ENCODE data around the gene EARS2. TPM values are rescaled to one million over a fixed set of nuclear protein-coding genes. Genes with fewer than 3 reads are reported as not detected.
"Not testable (repeated sequence)": the region's sequence is repeated elsewhere in the genome, so short reads cannot be mapped to it uniquely, and the experiment has no call there.

EARS2 gene
- total and polyA plus RNA-seq, 2 donors from 2014 or later, result 21.6 to 30.4 TPM

GRCh38 chr16:23514381-23515152, 42.6 kb downstream of the EARS2 start:
- TF ChIP-seq, protein P1, sequence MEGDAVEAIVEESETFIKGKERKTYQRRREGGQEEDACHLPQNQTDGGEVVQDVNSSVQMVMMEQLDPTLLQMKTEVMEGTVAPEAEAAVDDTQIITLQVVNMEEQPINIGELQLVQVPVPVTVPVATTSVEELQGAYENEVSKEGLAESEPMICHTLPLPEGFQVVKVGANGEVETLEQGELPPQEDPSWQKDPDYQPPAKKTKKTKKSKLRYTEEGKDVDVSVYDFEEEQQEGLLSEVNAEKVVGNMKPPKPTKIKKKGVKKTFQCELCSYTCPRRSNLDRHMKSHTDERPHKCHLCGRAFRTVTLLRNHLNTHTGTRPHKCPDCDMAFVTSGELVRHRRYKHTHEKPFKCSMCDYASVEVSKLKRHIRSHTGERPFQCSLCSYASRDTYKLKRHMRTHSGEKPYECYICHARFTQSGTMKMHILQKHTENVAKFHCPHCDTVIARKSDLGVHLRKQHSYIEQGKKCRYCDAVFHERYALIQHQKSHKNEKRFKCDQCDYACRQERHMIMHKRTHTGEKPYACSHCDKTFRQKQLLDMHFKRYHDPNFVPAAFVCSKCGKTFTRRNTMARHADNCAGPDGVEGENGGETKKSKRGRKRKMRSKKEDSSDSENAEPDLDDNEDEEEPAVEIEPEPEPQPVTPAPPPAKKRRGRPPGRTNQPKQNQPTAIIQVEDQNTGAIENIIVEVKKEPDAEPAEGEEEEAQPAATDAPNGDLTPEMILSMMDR (IDR thresholded peaks at IDR 0.05; ENCODE audit: borderline replicate concordance, extremely low read depth, insufficient read depth), result no peak
- Histone ChIP-seq H3K9me3 (ENCODE audit: control insufficient read depth in 2 of 3, insufficient read depth in 1 of 3, low read length in 3 of 3) (no peaks in the 10 kb centered on the region), H3K9ac (ENCODE audit: low read length in 3 of 3) (no peak overlapping the region), H3K27ac (ENCODE audit: low read depth in 2 of 2, low read length in 2 of 2) (no peak overlapping the region), H3K4me3 (ENCODE audit: low read length in 3 of 3) (no peak overlapping the region), H3K36me3 (ENCODE audit: control insufficient read depth in 2 of 3, insufficient read depth in 3 of 3, low read length in 3 of 3) (no peaks in the 10 kb centered on the region), H3K27me3 (ENCODE audit: control insufficient read depth, insufficient read depth, low read length) (no peaks in the 10 kb centered on the region), H3K4me1 (ENCODE audit: control insufficient read depth in 2 of 3, insufficient read depth in 2 of 3, low read depth in 1 of 3, low read length in 3 of 3) (peaks cover 0 to 2% (median 0%) of the 10 kb centered on the region in 3 donors)
- FAIRE-seq (no peak), DNase-seq (peak in 1 of 5 donors; percentile 17)
- intact Hi-C loops (cut with DNase I), result no loop called here

DNA sequence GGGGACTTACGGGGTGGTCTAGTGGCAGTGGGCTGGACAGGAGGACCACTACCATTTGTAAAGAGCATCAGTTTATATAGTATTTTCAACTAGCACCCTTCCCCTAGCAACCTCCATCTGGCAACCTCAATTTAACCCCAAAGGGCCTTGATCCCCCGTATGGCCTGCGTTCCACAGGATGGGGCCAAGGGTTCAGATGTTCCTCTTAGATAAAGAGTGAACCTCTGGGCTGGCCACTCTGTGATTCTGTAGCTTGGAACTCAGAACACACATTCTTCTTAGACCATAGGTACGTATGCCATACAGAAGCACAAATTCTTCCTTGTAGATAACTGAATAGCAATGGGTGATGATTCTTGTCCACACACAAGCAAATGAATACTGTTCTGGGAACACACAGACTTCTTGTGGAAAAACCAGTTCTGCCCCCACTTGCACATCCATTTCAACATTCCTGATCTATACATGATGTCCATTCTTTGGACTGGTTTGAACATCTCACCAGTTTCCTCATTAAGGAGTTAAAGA, 44.9 kb downstream of the EARS2 start:
- Histone ChIP-seq H3K27me3 (ENCODE audit: control insufficient read depth, insufficient read depth, low read length) (no peaks in the 10 kb centered on the region), H3K27ac (ENCODE audit: low read depth in 2 of 2, low read length in 2 of 2) (peak overlapping the region; percentile 0 to 36), H3K9me3 (ENCODE audit: control insufficient read depth in 2 of 3, insufficient read depth in 1 of 3, low read length in 3 of 3) (no peaks in the 10 kb centered on the region), H3K36me3 (ENCODE audit: control insufficient read depth in 2 of 3, insufficient read depth in 3 of 3, low read length in 3 of 3) (no peaks in the 10 kb centered on the region), H3K9ac (ENCODE audit: low read length in 3 of 3) (no peak overlapping the region), H3K4me3 (ENCODE audit: low read length in 3 of 3) (no peak overlapping the region), H3K4me1 (ENCODE audit: control insufficient read depth in 2 of 3, insufficient read depth in 2 of 3, low read depth in 1 of 3, low read length in 3 of 3) (peaks cover 0 to 12% (median 0%) of the 10 kb centered on the region in 3 donors)
- TF ChIP-seq, protein P1 (IDR thresholded peaks at IDR 0.05; ENCODE audit: borderline replicate concordance, extremely low read depth, insufficient read depth), result no peak
- intact Hi-C loops (cut with DNase I), result no loop called here
- FAIRE-seq (no peak), DNase-seq (peak in 1 of 5 donors; percentile 16)

DNA sequence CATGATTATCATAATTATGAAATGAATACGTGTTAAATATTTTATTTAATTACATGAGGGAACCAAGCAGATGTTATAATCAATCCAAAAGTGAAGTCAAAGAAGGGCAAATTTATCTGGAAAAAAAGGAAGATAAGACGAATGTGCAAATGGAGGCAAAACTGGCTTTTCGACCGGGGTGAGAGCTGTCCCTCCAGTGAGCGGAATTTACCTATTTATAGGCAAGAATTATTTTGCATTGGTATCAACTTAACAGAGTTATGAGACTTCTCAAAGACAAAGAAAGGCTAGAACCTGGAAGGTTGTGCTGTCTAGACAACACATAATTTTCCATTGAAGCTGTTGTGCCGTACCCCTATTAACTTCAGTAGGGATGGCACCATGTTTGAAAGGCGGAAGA, 45.4 kb downstream of the EARS2 start:
- intact Hi-C loops (cut with DNase I), result no loop called here
- H3K4me3 ChIP-seq (ENCODE audit: low read length in 3 of 3), result no peak overlapping the region

DNA sequence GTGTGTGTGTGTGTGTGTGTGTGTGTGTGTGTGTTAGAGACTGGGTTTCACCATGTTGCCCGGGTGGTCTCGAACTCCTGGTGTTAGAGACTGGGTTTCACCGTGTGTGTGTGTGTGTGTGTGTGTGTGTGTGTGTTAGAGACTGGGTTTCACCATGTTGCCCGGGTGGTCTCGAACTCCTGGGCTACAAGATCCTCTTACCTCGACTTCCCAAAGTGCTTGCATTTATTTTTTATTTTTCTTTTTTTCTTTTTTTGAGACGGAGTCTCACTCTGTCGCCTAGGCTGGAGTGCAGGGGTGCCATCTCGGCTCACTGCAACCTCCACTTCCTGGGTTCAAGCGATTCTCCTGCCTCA, 46.3 kb downstream of the EARS2 start:
- H3K9ac ChIP-seq (ENCODE audit: low read length in 3 of 3), result peak overlapping the region in 2 of 3 donors; percentile 42 to 68
- H3K4me3 ChIP-seq (ENCODE audit: low read length in 3 of 3), result peak overlapping the region; percentile 64 to 95 (median 74)
- DNase-seq; FAIRE-seq; H3K36me3 ChIP-seq (ENCODE audit: control insufficient read depth in 2 of 3, insufficient read depth in 3 of 3, low read length in 3 of 3); H3K9me3 ChIP-seq (ENCODE audit: control insufficient read depth in 2 of 3, insufficient read depth in 1 of 3, low read length in 3 of 3); H3K27me3 ChIP-seq (ENCODE audit: control insufficient read depth, insufficient read depth, low read length); intact Hi-C loops (cut with DNase I); H3K27ac ChIP-seq (ENCODE audit: low read depth in 2 of 2, low read length in 2 of 2): not testable (repeated sequence)
- peaks cover 0 to 24% (median 9%) of the 10 kb centered on the region in 3 donors for H3K4me1 ChIP-seq (ENCODE audit: control insufficient read depth in 2 of 3, insufficient read depth in 2 of 3, low read depth in 1 of 3, low read length in 3 of 3)

More for the DNA sequence above, 45.4 kb downstream of the EARS2 start:
- Histone ChIP-seq H3K9me3 (ENCODE audit: control insufficient read depth in 2 of 3, insufficient read depth in 1 of 3, low read length in 3 of 3) (no peaks in the 10 kb centered on the region), H3K9ac (ENCODE audit: low read length in 3 of 3) (no peak overlapping the region), H3K27me3 (ENCODE audit: control insufficient read depth, insufficient read depth, low read length) (no peaks in the 10 kb centered on the region), H3K4me1 (ENCODE audit: control insufficient read depth in 2 of 3, insufficient read depth in 2 of 3, low read depth in 1 of 3, low read length in 3 of 3) (peaks cover 0 to 16% (median 2%) of the 10 kb centered on the region in 3 donors), H3K27ac (ENCODE audit: low read depth in 2 of 2, low read length in 2 of 2) (peak overlapping the region; percentile 0 to 36), H3K36me3 (ENCODE audit: control insufficient read depth in 2 of 3, insufficient read depth in 3 of 3, low read length in 3 of 3) (no peaks in the 10 kb centered on the region)
- FAIRE-seq (no peak), DNase-seq (no peak)
- TF ChIP-seq, protein P1 (IDR thresholded peaks at IDR 0.05; ENCODE audit: borderline replicate concordance, extremely low read depth, insufficient read depth), result no peak
